T-helper 1 cell treated with Interleukin-12 subunit alpha and Interleukin-12 subunit beta and Interleukin-4 antibody, amounts not matched to agents 30 μg/mL and 1 μg/mL, for 36 hours (primary cell): ENCODE measurements around the gene C1orf116.

Source experiments
- H3K27ac Mint-ChIP-seq: one replicate; pipeline ENCODE4 v1.8.0; 2021; ENCODE audit warnings: mild to moderate bottlenecking, mixed read lengths
- H3K27me3 Mint-ChIP-seq: one replicate; pipeline ENCODE4 v1.8.0; 2021; ENCODE audit warnings: low read depth, mixed read lengths
- H3K36me3 Mint-ChIP-seq: one replicate; pipeline ENCODE4 v1.8.0; 2021; ENCODE audit warnings: low read depth, mixed read lengths
- H3K4me1 Mint-ChIP-seq: one replicate; pipeline ENCODE4 v1.8.0; 2021; ENCODE audit warnings: low read depth, mixed read lengths
- H3K4me3 Mint-ChIP-seq: one replicate; pipeline ENCODE4 v1.8.0; 2021; ENCODE audit warnings: mild to moderate bottlenecking, moderate library complexity, mixed read lengths
- H3K9me3 Mint-ChIP-seq: one replicate; pipeline ENCODE4 v1.8.0; 2021; ENCODE audit warnings: mixed read lengths

C1orf116 gene

GRCh38 chr1:207069061-207069460 is 36.5 kb upstream of the C1orf116 start:
- H3K36me3 Mint-ChIP-seq: peaks cover 11% of the 10 kb centered on the region
- no peaks in the 10 kb centered on the region for H3K9me3 Mint-ChIP-seq
- H3K27ac Mint-ChIP-seq: no peak overlapping the region
- H3K4me1 Mint-ChIP-seq: peaks cover 26% of the 10 kb centered on the region
- no peak overlapping the region for H3K4me3 Mint-ChIP-seq
- H3K27me3 Mint-ChIP-seq: no peaks in the 10 kb centered on the region

DNA sequence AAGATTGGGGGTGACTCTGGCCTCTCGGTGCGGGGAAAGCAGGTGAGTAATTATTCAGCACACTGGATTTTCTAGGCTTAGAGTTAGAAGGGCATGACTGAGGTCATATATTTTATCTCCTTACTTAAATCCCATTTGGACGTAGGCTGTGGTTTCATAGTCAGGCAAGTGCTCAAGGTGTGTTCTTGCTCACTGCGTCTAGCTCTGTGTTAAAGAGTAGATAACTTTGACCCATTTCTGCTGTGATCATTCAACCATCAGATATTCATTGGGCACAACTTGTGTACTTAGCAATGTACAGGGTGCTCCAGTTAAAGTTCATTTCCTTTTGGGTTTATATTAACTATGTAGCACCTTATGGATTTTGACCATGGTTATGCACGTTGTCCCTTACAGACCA is 35.1 kb upstream of the C1orf116 start:
- no peaks in the 10 kb centered on the region for H3K27me3 Mint-ChIP-seq
- H3K36me3 Mint-ChIP-seq: peaks cover 10% of the 10 kb centered on the region
- peaks cover 26% of the 10 kb centered on the region for H3K4me1 Mint-ChIP-seq
- no peaks in the 10 kb centered on the region for H3K9me3 Mint-ChIP-seq
- H3K27ac Mint-ChIP-seq: no peak overlapping the region
- H3K4me3 Mint-ChIP-seq: no peak overlapping the region

- no peak overlapping the region for H3K4me3 Mint-ChIP-seq
- no peaks in the 10 kb centered on the region for H3K27me3 Mint-ChIP-seq
- H3K36me3 Mint-ChIP-seq: peaks cover 15% of the 10 kb centered on the region
- no peaks in the 10 kb centered on the region for H3K9me3 Mint-ChIP-seq
- H3K27ac Mint-ChIP-seq: no peak overlapping the region
- peaks cover 28% of the 10 kb centered on the region for H3K4me1 Mint-ChIP-seq
Measured at GRCh38 chr1:207067185-207067584, 34.6 kb upstream of the C1orf116 start.

GRCh38 chr1:207064561-207064960 is 32.0 kb upstream of the C1orf116 start:
- Mint-ChIP-seq H3K4me1 (peaks cover 8% of the 10 kb centered on the region), H3K27ac (no peak overlapping the region), H3K4me3 (no peak overlapping the region), H3K27me3 (no peaks in the 10 kb centered on the region), H3K36me3 (peaks cover 17% of the 10 kb centered on the region), H3K9me3 (no peaks in the 10 kb centered on the region)

DNA sequence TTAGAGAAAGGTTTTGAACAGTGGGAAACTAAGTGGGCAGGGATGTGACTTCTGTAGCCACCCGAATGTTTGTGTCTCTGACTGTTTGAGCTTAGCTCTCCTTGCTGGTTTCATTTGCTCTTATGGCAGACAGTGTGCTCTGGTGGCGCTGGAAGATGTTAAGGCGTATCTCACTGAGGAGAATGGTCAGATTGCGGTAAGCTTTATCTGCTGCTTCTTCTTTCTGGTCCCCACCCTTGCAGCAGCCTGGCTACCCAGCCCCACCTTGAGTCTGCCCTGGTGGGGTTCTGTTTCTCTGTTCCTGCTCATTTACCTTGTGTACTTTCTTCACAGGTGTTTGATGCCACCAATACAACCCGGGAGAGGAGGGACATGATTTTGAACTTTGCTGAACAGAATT is 30.5 kb upstream of the C1orf116 start:
- Mint-ChIP-seq H3K27ac (no peak overlapping the region), H3K36me3 (peaks cover 14% of the 10 kb centered on the region)

DNA sequence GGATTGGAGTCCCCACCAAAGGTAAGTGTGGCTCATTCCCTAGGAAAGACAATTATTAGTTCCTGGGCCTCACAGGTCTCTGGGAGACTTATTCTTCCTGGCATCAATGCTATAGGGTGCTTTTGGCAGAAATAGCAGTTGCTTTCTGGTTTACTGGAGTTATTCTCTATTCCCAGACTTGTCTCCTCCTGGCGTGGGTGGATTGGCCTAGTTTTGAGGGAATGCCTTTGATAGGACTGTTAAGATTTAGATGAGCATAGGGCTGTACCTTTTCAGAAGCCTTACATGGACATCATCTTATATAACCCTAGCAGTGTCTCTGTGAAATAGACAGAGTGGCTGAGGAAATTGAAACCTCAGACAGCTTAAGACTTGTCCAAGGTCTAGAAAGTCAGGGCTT is 29.5 kb upstream of the C1orf116 start:
- Mint-ChIP-seq H3K27ac (no peak overlapping the region), H3K27me3 (no peaks in the 10 kb centered on the region), H3K4me1 (peaks cover 6% of the 10 kb centered on the region), H3K4me3 (no peak overlapping the region), H3K36me3 (peaks cover 10% of the 10 kb centered on the region), H3K9me3 (no peaks in the 10 kb centered on the region)

More for the DNA sequence above, 30.5 kb upstream of the C1orf116 start:
- Mint-ChIP-seq H3K4me3 (no peak overlapping the region), H3K27me3 (no peaks in the 10 kb centered on the region), H3K9me3 (no peaks in the 10 kb centered on the region), H3K4me1 (peaks cover 6% of the 10 kb centered on the region)

DNA sequence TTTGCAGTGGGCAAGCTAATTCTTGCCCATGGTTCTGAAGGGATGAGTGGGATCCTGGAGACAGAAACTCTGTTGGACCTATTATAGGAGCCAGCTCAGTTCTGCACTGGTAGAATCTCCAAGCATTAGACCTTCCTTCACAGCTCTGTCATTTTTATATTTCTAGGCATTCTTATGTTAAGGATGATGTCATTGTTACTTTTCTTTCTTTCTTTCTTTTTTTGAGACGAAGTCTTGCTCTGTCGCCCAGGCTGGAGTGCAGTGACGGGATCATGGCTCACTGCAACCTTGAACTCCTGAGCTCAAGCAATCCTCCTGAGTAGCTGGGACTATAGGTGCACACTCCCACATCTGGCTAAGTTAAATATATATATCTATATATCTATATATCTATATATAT is 28.0 kb upstream of the C1orf116 start:
- H3K4me1 Mint-ChIP-seq: peaks cover 6% of the 10 kb centered on the region
- H3K27me3 Mint-ChIP-seq: peaks cover 8% of the 10 kb centered on the region
- H3K9me3 Mint-ChIP-seq: no peaks in the 10 kb centered on the region
- no peak overlapping the region for H3K27ac Mint-ChIP-seq
- peaks cover 10% of the 10 kb centered on the region for H3K36me3 Mint-ChIP-seq
- H3K4me3 Mint-ChIP-seq: no peak overlapping the region

DNA sequence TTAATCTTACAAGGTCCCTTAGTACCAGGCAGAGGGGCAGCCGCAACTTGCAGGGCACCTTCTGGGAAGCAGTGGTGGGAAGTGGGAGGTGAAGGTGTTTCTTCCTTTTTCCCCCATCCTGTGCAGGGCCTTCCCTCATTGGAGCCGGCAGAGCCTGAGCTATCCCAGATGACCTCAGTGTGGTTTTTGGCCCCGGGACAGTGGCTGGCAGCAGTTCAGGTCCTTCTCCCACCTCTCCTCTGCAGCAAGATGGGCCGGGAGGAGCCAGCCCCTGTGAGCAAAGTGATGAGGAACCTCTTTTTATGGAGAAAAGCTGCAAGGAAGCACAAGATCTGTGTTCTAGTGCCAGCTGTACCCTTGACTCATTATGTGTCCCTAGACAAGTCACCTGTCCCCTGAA is 27.3 kb upstream of the C1orf116 start:
- Mint-ChIP-seq H3K36me3 (peaks cover 10% of the 10 kb centered on the region), H3K4me1 (peaks cover 11% of the 10 kb centered on the region), H3K27me3 (peaks cover 8% of the 10 kb centered on the region), H3K9me3 (no peaks in the 10 kb centered on the region), H3K27ac (no peak overlapping the region), H3K4me3 (no peak overlapping the region)

DNA sequence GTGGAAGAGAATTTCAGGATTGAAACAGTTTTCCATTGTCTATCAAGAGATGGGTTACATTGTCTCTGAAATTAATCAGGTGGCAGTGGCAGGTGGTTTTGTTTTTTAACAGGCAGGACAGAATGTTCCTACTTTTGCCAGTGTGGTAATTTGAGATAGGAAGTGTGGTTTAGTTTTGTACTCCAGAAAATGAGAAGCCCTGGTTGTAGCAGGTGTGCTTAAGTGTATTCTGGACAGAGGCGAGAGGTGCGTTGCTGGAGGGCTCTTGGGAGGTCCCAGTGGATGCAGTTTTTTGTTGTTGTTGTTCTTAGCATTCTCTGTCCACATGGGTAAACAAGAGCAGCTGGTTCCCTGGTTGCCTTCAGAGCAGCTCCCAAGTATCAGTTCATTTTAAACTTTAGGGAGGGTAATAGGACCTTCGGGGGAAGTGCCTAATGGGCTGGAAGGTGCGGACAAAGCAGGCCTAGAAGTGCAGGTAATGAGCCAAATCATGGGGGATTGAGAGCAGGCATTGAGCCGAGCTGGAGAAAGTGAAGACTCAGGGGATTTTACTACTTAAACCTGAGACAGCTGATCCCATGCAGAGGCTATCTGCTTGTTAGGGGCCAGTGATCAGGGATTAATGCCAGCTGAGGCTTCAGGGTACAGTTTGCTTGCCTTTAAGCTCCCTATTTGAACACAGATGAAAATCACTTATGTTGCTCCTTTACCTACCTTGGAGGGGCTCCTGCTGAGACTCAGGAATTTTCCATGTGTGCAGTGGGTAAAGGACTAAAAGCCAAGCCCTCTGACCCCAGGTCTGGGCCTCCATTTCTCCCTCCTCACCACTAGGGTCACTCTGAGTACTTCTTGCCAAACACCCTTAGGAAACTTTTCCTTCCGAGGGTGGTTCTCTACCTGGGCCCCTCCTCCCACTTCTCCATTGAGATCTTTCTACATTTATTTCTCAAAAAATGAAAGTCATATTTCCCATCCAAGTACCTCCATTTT is 26.6 kb upstream of the C1orf116 start:
- peaks cover 13% of the 10 kb centered on the region for H3K4me1 Mint-ChIP-seq
- no peak overlapping the region for H3K27ac Mint-ChIP-seq
- peaks cover 10% of the 10 kb centered on the region for H3K36me3 Mint-ChIP-seq
- no peak overlapping the region for H3K4me3 Mint-ChIP-seq
- H3K27me3 Mint-ChIP-seq: peaks cover 8% of the 10 kb centered on the region
- no peaks in the 10 kb centered on the region for H3K9me3 Mint-ChIP-seq

GRCh38 chr1:207058252-207058651 is 25.7 kb upstream of the C1orf116 start:
- peaks cover 9% of the 10 kb centered on the region for H3K27me3 Mint-ChIP-seq

DNA sequence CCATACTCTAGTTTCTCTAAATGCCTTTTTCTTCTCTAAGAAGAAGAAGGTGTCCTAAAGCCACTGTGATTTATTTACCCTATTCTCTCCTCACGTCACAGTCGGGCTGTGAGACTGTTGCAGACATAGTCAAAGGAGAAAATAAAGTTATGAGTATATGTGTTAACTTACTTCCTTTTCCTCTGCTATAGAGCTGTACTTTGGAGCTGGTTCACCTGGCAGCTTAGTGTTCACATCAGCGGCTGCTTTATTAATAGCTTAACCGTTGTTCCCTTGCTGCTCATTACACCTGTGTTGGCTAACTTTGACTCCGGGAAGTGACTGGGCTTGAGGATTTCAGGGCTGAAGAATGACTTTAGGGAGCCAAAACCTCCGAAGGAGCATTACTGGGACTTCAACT is 24.1 kb upstream of the C1orf116 start:
- peaks cover 12% of the 10 kb centered on the region for H3K27me3 Mint-ChIP-seq
- H3K4me1 Mint-ChIP-seq: peaks cover 26% of the 10 kb centered on the region
- no peaks in the 10 kb centered on the region for H3K36me3 Mint-ChIP-seq
- no peaks in the 10 kb centered on the region for H3K9me3 Mint-ChIP-seq
- H3K27ac Mint-ChIP-seq: no peak overlapping the region
- no peak overlapping the region for H3K4me3 Mint-ChIP-seq

More at GRCh38 chr1:207058252-207058651, 25.7 kb upstream of the C1orf116 start:
- Mint-ChIP-seq H3K4me3 (no peak overlapping the region), H3K27ac (no peak overlapping the region), H3K4me1 (peaks cover 14% of the 10 kb centered on the region), H3K9me3 (no peaks in the 10 kb centered on the region), H3K36me3 (peaks cover 10% of the 10 kb centered on the region)

- peaks cover 31% of the 10 kb centered on the region for H3K4me1 Mint-ChIP-seq
- H3K9me3 Mint-ChIP-seq: no peaks in the 10 kb centered on the region
- no peak overlapping the region for H3K27ac Mint-ChIP-seq
- no peaks in the 10 kb centered on the region for H3K36me3 Mint-ChIP-seq
- H3K27me3 Mint-ChIP-seq: peaks cover 12% of the 10 kb centered on the region
- H3K4me3 Mint-ChIP-seq: no peak overlapping the region
Measured at GRCh38 chr1:207055386-207056001, 22.9 kb upstream of the C1orf116 start.

GRCh38 chr1:207054491-207054890 is 21.9 kb upstream of the C1orf116 start:
- Mint-ChIP-seq H3K36me3 (peaks cover 3% of the 10 kb centered on the region), H3K27ac (no peak overlapping the region), H3K27me3 (peaks cover 12% of the 10 kb centered on the region), H3K9me3 (no peaks in the 10 kb centered on the region), H3K4me1 (peaks cover 37% of the 10 kb centered on the region), H3K4me3 (peak overlapping the region; percentile 98)

DNA sequence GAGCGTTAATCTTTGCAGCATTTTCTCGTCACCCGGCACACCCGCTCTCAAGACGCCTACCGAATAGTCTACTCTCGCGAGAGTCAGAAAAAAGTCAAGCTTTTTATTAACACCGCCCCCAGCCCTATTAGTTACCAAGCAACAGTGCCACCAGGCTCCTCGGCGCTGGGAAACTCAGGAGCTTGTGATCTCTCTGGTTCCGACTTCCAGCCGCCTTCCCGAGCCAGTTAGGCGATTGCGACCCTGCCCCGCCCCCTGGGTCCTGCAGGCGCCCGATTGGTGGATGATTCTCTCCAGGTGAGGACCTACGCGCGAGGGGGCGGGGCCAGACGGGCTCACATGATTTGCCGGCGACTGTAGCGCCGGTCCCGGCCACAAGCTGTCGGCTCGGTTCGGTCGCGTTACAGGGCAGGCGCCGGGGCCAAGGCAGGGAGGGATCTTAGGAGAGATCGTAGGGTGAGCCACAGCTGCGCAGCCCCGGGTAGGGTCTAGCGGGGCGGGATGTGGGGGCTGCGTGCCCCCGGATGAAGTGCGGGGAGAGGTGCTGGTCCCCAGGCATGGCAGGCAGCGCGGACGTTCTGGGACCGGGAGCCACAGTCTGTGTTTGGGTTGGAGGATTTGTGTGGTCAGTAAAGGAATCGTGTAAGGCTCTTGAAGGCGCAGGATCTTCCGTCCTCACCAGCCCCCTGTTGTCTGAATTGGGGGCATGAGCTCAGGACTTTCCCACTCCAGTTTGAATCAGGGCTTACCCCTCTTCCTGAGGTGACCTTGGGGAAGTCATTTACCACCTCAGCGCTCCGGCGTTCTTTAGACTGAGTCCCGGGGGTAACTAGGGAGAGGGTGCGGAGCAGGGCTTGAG is 20.6 kb upstream of the C1orf116 start, which contains the start of gene PFKFB2:
PFKFB2 (plus strand) TSS at position 365 of the 859 bp plus-strand sequence. CDS start 1,443 bp downstream, outside the sequence.
- H3K27ac Mint-ChIP-seq: peak within 1 kb of the TSS; percentile 96
- H3K4me3 Mint-ChIP-seq: peak within 1 kb of the TSS; percentile 98
- H3K27me3 Mint-ChIP-seq: peaks cover 12% of the 10 kb centered on the region
- no peaks in the 10 kb centered on the region for H3K9me3 Mint-ChIP-seq
- peaks cover 40% of the 10 kb centered on the region for H3K4me1 Mint-ChIP-seq
- peaks cover 13% of the 10 kb centered on the region for H3K36me3 Mint-ChIP-seq
